Activated CD8-positive, alpha-beta memory T cell treated with anti-CD3 and anti-CD28 coated beads for 1 hour (primary cell): ENCODE data around the gene RBFOX1.

ENCODE experiments used
- DNase-seq, 2 donors: peaks; one replicate each; pipeline ENCODE4 v3.0.0-alpha.2; 2020; ENCODE audit warnings: low read depth in 1 of 2; ENCODE audit errors: extremely low read depth in 1 of 2

Gene RBFOX1

DNA sequence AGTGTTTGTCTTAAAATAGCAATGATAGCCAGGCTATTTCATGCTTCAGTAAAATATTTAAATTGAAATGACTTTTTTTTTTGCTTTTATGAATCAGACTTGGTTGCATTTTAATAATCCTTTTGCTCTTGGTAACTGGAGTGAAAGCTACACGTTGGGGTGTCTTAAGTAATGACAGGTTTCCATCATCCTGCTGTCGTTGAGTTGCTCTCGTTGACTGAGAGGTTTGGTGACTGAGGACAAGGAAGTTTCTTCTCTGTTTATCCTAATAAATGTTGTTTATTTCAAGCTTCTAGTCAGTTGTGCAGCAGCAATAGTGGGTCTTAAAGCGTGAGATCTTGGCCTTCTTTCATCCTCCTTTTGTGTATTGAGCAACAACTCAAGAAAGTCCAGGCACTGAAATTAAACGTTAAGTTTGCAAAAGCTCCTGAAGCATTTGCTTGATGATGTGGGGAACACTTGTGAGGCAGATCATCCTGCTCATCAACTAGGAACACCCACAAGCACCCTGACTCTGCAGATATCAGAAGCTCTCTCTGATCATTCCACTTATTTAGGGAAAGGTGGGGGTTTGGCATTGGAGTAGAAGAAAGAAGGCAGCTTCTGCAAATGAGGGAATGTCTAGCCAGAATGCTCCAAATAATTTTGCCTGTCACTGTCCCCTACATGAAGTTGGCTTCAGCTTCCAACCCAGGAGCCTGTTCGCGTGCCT, 179.1 kb downstream of the RBFOX1 start:
- no peak for DNase-seq

DNA sequence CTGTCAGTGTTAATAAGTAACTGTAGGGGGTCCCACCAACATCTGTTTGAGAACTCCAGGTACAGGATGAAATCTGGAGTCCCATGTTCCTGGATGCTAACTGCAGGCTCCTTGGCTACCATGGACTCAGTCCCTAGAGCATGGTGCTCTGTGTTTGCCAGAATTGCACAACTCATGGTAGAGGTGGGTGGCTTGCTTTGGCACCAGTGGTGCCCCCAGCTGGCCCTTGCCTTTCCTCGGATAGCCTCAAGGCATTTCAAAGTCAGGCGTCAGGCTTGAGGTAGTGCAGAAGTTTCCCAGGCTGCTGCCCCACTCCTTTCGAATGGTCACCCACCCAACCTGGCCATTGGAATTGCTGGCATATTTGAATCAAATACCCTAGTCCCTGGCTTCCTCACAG, 179.9 kb downstream of the RBFOX1 start:
- no peak for DNase-seq

DNA sequence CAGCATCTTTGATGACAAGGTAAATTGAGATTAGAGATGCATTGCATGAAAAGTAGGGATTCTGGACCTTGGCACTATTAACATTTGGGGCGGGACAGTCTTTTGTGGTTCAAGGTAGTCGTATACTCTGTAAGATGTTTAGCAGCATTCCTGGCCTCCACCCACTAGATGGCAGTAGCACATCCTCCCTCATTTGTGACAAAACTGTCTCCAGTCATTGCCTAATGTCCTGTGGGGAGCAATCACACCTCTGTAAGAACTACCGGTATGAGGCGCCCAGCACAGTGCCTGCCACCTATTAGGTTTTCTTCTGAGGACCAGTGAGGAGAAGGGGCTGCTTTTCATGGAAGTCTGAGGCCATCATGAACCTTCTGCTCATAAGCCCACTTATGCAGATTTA, 180.8 kb downstream of the RBFOX1 start:
- no peak for DNase-seq

DNA sequence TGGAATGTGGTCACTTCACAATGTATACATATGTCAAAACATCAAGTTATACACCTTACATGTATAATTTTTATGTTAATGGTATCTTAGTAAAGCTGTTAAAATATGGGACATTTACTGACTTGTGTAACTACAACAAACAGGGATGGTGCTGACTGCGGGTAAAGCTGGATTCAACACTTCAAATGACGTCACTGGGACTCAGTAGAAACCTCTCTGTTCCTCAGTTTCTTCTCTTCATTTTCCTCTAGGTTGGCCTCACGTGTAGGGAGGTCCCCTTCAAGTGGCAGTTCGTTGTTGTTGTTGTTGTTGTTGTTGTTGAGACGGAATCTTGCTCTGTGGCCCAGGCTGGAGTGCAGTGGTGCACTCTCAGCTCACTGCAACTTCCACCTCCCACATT, 182.9 kb downstream of the RBFOX1 start:
- no peak for DNase-seq

DNA sequence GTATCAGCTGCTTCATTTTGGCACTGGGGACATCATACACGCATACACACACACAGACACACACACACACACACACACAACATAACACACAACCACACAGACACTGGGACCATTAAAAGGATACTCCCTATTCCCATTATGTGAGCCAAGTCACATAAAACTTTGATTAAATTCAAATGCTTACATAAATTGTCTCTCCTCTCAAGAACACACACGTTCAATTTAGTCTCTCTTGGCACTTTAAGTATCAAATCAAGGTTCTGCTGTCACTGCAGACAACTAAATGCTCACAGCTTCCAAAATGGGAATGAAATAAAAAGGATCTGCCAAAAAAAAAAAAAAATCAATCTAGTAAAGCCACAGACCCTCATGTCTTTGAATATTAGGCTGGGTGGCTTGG, 184.9 kb downstream of the RBFOX1 start:
- DNase-seq = no peak

DNA sequence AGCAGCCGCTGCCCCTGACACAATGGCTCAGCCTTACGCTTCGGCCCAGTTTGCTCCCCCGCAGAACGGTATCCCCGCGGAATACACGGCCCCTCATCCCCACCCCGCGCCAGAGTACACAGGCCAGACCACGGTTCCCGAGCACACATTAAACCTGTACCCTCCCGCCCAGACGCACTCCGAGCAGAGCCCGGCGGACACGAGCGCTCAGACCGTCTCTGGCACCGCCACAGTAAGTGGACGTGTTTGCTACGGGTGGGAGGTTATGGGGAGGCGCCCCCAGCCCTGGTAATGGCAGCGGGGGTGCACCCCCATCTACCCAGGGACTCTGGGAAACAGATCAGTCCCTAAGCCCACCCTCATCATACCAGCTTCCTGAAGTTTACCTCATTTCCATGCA, 185.5 kb downstream of the RBFOX1 start:
- DNase-seq = no peak

DNA sequence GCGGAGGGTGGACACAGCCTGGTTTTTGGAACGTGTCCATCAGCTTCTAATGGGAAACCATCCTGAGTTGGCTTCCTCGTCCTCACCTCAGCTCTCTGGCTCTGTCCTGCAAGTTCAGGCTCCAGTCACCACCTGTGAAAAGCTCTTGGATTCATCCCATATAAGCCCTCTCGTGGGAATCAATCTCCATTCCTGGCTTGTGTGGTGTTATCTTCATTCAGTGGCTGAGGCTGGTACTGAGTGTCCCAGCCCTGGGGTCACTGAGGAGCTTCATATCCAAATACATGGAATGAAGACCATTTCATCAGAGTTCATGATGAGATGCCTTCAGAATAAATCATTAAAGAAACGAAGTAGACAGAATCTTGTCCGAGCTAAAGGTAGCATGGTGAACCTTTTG, 189.2 kb downstream of the RBFOX1 start:
- no peak for DNase-seq

DNA sequence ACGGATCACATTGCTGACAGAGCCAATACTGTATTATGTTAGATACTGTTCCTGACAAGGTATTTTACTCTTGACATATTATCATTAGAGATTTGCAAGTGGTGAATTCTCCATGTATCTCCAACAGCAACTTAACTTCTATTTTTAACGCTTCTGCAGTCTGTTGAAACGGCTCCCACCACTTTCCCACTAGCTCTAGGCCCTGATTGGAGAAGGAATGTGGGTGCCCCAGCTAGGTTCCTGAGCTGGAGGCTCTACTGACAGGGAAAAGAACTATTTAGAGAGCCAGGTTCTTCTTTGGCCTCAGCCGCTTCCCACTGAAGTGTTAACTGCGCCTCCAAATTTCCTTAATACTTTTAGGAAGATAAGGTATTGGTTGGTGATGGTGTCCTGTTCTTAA, 191.8 kb downstream of the RBFOX1 start:
- DNase-seq = no peak

DNA sequence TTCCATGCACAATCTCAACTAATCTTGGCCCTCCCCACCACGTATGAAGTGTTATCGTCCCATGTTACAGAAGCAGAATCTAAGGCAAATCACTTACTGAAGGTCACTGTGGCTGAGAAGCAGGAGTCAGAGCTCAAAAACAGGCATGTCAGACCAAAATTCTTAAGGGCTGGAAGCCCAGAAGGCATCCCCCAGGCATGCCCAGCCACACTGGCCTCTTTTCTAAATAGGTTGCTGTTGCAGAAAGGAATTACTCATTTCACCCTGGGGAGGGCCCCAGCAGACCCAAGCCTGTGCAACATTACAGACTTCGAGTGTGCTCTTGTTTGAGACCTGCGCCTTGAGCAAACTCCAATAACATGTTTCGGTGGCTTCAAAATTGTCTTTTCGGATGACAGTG, 194.1 kb downstream of the RBFOX1 start:
- no peak for DNase-seq

DNA sequence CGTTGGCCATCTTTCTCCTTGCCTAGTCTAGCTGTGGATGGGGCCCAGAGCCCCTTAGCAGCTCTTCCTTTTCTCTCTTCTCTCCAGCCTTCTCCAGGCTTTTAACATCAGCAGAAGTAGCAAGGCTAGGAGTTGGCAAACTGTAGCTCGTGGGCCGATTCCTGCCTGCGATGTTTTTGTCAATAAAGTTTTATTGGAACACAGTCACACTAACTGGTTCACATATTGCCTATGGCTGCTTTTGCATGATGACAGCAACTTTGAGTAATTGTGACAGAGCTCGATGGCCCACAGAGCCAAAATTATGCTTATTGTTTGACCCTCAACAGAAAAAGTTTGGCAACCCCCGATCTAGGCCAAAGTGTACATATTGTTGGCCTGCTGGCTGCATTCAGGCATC, 199.9 kb downstream of the RBFOX1 start:
- no peak for DNase-seq

DNA sequence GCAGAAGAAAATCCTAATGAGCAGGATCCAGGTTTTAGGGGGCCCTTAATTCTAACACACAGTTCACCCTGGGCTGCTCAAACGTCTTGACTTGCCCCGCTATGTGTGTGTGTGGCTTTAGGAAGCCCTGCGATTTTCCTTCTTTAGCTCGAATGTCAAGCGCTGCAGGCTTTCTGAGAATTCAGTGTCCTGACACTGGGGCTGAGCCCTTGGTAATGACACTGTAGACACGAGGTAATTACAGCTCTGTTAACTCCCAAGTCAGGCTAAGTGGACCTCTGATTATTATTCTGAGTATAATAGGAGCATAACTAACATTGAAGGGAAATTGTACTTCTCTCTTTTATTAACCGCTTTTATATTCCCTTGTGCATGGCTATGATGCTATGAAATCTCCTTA, 202.1 kb downstream of the RBFOX1 start:
- DNase-seq = no peak

DNA sequence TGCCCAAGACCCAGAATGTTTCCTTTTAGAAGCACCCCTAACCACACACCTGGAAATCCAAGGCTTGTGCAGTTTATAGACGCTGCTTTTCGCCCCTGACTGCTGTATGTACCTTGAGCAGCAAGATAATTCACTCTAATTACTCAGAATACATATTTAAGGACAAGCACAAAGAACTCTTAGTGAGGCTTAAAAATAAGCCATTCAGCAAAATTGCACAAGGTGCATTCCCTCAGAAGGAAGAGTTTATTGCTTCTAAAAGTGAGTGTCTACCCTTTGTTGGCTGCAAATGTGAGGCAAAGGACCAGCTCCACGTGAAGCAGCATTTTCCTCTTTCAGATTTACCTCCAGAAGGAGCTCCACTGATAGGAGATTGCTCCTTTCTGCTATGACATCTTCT, 208.4 kb downstream of the RBFOX1 start:
- no peak for DNase-seq

DNA sequence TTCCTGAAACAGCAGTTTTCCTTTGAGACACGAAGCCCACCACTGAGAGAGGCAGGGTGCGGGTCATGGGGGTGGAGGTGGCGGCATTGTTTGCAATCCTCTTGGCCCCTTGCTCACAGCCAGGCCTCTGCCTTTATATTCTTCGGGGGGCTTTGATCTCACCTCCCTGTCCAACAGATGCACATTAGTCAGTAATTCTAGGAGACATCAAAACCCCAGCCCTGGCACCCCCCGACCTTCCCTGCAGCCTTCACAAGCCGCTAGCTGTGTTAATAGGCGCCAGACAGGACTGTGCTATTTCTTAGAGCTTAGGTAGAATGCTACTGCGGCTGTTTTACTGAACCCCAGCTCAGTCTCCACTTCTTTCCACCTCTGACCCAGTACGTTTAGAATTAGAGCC, 212.6 kb downstream of the RBFOX1 start:
- DNase-seq = no peak

DNA sequence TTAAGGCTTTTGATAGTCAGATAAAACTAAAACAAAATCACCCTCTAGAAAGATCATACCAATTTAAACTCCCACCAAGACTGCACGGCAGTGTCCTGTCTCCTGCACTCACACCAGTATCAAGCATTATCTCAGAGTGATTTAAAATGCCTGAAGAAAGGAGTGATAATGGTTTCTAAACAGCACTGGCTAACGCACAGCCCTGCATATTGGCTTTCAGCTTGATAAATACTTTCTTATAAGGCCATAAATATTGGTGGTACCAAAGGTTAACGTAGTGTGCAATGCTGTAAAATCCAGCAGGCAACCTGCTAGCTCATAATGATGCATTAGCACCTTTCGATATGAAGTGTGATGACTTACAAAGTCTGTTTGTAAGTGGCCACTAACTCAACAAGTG, 214.3 kb downstream of the RBFOX1 start:
- no peak for DNase-seq

DNA sequence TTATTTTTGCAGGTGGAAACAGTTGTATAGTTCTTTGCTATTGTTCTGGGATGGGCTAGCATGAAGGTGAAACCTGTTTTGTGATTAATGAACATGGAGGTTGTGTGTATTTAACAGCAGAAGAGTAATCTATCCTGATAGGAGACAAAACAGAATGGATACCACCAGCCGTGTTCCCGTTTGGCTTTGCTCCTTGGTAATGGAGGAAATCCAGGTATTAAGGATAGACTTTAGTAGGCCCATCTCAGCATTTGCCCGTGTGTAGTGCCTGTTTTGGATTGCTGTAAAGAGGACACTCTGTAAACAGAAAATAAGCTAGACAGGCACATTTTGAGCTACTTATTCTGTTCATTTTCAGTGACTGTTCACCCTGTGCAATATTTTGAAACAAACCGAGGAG, 215.1 kb downstream of the RBFOX1 start:
- no peak for DNase-seq

DNA sequence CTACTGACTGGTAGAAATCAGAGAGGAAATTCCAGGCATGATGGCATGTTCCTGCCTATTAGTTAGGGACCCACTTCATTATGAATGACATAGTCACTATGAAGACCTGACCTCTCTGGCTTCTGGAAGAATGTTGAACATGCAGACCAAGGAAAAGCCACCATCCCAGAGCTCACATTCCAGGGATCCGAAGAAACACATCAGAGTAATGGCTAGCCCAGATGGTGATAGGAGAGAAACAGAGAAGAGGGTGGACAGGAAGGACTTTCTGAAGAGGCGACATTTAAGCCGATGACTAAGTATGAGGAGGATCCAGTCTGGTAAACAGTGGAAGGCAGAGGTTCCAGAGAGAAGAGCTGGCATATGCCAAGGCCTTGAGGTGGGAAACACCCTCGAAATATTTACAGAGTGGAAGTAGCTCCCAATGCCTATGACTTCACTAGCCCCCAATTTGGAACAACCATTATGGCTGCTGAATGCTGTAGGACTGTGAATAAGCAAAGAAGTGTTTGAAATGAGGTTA, 216.2 kb downstream of the RBFOX1 start:
- DNase-seq = no peak

DNA sequence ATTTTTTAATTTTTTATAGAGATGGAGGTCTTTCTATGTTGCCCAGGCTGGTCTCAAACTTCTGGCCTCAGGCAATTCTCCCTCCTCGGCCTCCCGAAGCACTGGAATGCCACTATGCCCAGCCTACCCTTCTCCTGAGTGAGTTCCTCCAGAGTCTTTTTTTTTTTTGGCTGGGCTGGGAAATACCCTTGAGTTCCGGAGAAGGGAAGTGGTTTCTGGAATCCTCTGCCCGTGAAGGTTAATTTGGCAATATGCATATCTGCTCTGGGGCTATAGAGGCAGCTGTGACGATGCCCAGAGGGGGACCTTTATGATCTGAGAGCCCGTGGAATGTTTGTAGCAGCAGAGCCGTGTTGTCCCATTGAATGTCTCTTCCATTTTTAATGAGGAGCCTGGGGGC, 217.5 kb downstream of the RBFOX1 start:
- no peak for DNase-seq

DNA sequence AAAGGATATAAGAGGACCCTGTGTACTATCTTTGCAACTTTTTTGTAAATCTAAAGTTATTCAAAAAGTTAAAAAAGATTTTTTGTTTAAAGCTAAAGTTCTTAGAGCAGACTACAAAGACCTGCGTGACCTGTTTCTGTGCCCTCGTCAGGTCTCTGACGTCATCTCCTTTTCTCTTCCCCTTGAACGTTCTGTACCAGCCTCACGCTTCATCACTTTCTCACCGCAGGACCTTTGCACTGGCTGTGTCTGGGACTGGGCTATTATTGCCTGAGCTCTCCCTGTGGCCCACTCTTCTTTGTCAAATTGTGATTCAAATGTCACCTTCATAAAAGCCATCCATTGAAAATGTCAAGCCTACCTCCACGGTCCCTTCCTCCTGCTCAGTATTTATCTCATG, 222.8 kb downstream of the RBFOX1 start:
- DNase-seq = no peak

DNA sequence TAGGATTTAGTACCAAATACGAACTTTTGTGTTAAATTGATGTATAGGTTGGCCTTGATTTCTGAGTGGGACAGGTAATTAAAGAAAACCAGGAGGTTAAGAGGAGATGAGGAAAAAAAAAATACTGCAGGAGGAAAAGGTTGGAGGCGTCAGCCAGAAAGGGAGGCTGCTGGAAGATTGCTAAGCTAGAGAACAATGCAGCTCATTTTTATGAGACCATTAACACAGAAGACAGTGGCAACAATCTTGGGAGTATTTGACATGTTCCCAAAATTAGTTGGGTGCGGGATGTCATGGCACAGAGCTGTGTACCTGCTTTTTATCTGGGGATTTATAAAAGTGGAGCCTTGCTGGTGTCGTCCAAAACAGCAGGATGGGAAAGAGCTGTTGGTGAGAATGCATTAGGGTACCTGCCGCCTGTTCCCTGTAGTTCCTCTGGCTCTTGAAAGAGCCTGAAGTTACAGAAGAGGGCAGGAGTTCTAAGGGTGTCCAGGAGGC, 229.3 kb downstream of the RBFOX1 start:
- DNase-seq = no peak

DNA sequence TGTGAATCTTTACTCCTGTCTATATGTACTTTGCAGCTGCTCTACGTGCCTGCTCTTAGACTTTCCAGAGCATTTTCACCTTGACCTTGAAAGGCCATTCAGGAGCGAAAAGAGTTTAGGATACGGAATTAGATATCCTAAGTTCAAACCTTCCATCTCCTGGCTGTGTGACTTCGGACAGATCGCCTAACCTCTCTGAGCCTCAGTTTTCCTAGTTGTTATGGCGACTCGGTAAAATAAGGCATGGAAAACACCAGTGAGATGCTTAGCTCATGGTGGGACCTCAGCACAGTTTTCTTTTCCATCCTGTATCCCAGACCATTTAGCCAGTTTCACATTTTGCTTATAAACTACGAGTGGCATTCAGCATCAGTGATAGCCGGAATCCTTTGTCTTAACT, 233.7 kb downstream of the RBFOX1 start:
- no peak for DNase-seq

DNA sequence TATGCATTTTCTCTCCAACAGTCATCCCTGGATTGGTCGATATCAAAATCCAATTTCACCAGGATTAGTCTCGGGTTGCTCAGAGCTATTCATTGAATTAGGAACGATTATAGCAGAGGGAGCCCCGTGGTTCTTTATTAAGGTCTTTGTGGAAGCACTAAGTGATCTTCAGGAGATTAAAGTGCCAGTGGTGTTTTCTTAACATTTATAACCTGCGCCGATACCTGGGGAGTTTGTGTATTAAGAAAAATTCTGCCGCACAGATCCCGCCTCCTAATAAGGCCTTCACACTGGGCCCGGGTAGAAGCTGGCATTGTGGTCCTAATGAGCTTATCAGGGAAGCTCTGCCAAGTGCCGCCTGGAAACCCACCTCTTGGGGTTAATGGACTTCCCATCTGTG, 238.7 kb downstream of the RBFOX1 start:
- no peak for DNase-seq

DNA sequence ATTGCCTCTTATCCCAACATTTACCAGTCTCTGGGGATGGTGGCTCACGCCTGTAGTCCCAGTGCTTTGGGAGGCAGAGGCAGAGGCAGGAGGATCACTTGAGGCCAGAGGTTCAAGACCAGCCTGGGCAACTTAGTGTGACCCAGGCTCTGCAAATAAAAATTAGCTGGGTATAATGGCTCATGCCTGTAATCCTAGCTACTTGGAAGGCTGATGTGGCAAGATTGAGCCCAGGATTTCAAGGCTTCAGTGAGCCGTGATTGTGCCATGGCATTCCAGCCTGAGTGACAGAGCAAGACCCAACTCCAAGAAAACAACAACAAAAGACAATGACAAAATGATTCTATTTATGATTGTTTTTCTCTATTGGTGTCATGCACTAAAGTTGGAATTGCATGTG, 244.9 kb downstream of the RBFOX1 start:
- no peak for DNase-seq

DNA sequence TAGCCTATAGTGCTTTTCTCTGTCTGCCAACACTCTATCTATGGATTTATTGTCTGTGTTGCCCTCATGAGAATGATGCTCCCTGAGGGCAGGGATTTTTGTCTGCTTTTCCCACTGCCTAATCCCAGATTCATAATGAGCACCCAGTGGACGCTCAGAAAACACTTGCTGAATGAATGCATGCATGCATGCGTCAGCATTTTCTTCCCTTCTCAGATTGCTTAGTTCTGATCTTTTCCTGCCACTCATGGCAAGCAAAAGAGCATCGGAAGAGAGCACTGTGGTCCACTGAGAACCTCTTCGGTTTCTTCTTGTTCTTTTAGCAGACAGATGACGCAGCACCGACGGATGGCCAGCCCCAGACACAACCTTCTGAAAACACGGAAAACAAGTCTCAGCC, 246.8 kb downstream of the RBFOX1 start:
- no peak for DNase-seq
